Esophagus muscularis mucosa (tissue), 4 donors: ENCODE results near the gene AGPAT4. TPM values are rescaled to one million over a fixed set of nuclear protein-coding genes. Genes with fewer than 3 reads are reported as not detected.
A peak's percentile ranks its signal among the peaks of the same experiment; 100 is the strongest.

Source experiments
- DNase-seq: peaks from one replicate; pipeline ENCODE4 v3.0.0-alpha.2; 2017; ENCODE audit errors: extremely low spot score
- H3K27ac ChIP-seq, 4 donors: fragments of 200-600 bp; sonication (generic); replicated peaks in 1 of 4; 1 replicate in 3 of 4; 2 replicates in 1 of 4; pipeline ENCODE4 v1.5.1; 2016 to 2019; ENCODE audit warnings: mild to moderate bottlenecking in 1 of 4
- H3K27me3 ChIP-seq, 4 donors: fragments of 200-600 bp; sonication (generic); one replicate each; pipeline versions ENCODE4 v1.5.1 to v1.6.0; 2016 to 2019
- H3K36me3 ChIP-seq, 4 donors: fragments of 200-600 bp; sonication (generic); one replicate each; pipeline ENCODE4 v1.5.1; 2016 to 2019
- H3K4me1 ChIP-seq, 4 donors: fragments of 200-600 bp; sonication (generic); one replicate each; pipeline ENCODE4 v1.5.1; 2016 to 2019
- H3K4me3 ChIP-seq, 4 donors: fragments of 200-600 bp; sonication (generic); 1 replicate in 2 of 4; 2 replicates in 2 of 4; pipeline ENCODE4 v1.5.1; 2016 to 2019; ENCODE audit warnings: mild to moderate bottlenecking in 4 of 4, moderate library complexity in 1 of 4
- H3K9me3 ChIP-seq, 4 donors: fragments of 200-600 bp; sonication (generic); 1 replicate in 3 of 4; 2 replicates in 1 of 4; pipeline ENCODE4 v1.5.1; 2016 to 2019
- CTCF ChIP-seq, 3 experiments: fragments of 200-600 bp in 2 of 3; fragments of 450-650 bp in 1 of 3; sonication (generic) in 2 of 3; IDR thresholded peaks; one replicate each; pipeline ENCODE4 v1.5.1; 2017 to 2019; ENCODE audit warnings: antibody characterized with exemption in 3 of 3, mild to moderate bottlenecking in 2 of 3, moderate library complexity in 1 of 3
- EP300 ChIP-seq: sonication (generic); formaldehyde crosslinking; IDR thresholded peaks from one replicate; pipeline ENCODE4 v1.6.1; 2017; ENCODE audit warnings: antibody characterized with exemption
- POLR2A ChIP-seq: fragments of 450-650 bp; IDR thresholded peaks from one replicate; pipeline ENCODE4 v1.6.1; 2017; ENCODE audit warnings: antibody characterized with exemption, moderate library complexity, mild to moderate bottlenecking, low read depth
- POLR2AphosphoS5 ChIP-seq, 2 donors: sonication (generic); formaldehyde crosslinking; IDR thresholded peaks; one replicate each; pipeline ENCODE4 v1.6.1; 2017; ENCODE audit warnings: antibody characterized with exemption in 2 of 2
- WGBS: methylation state at CpG from one replicate; pipeline ENCODE4 v1.1.5; 2018; 5-methylcytosine and 5-hydroxymethylcytosine counted together
- intact Hi-C: fragments of 100-400 bp; cut with DNase I; formaldehyde crosslinking; loops from one replicate; pipeline ENCODE4 v1.15.1; 2023
- total RNA-seq, 4 donors: library from RNA; depleted of rRNA; stranded (reverse); fragments of >200 nt; gene quantifications; one replicate each; pipeline versions ENCODE4 v1.1.0 to v1.2.1, GENCODE V29; 2016

The AGPAT4 gene
- total RNA-seq, 4 donors from 2014 or later = 7.9 to 12.6 (median 10.0) TPM

- no peak overlapping the region for H3K4me3 ChIP-seq
- no peaks in the 10 kb centered on the region for H3K9me3 ChIP-seq
- intact Hi-C loops = no loop called here
- DNase-seq = peak; percentile 50
- no peaks in the 10 kb centered on the region for H3K27me3 ChIP-seq
- no peaks in the 10 kb centered on the region for H3K4me1 ChIP-seq
- no peak for TF ChIP-seq EP300
- TF ChIP-seq POLR2AphosphoS5 (IDR thresholded peaks at IDR 0.05) = no peak
- 93% methylated on average over 16 of the region's 16 CpGs for WGBS
- H3K27ac ChIP-seq = no peak overlapping the region
- no peaks in the 10 kb centered on the region for H3K36me3 ChIP-seq
These were observed 29.9 kb upstream of the AGPAT4 start for GRCh38 chr6:161303628-161304340.

- TF ChIP-seq POLR2A (no peak), POLR2AphosphoS5 (IDR thresholded peaks at IDR 0.05) (no peak), EP300 (no peak), CTCF (IDR thresholded peaks at IDR 0.05) (no peak)
- no peaks in the 10 kb centered on the region for H3K9me3 ChIP-seq
- no peaks in the 10 kb centered on the region for H3K36me3 ChIP-seq
- no peaks in the 10 kb centered on the region for H3K27me3 ChIP-seq
- WGBS = 91% methylated on average over 6 of the region's 6 CpGs
- no peak overlapping the region for H3K27ac ChIP-seq
- intact Hi-C loops = no loop called here
- no peak overlapping the region for H3K4me3 ChIP-seq
- no peaks in the 10 kb centered on the region for H3K4me1 ChIP-seq
- DNase-seq = peak; percentile 45
These were observed 29.1 kb upstream of the AGPAT4 start for GRCh38 chr6:161302949-161303348.

- 54% methylated on average over 2 of the region's 2 CpGs for WGBS
- peak; percentile 91 for DNase-seq
These were observed 27.5 kb upstream of the AGPAT4 start for GRCh38 chr6:161301338-161301737.

GRCh38 chr6:161300823-161301222, 27.0 kb upstream of the AGPAT4 start:
- intact Hi-C loops = no loop called here
- Histone ChIP-seq H3K27ac (no peak overlapping the region), H3K4me1 (no peaks in the 10 kb centered on the region), H3K36me3 (no peaks in the 10 kb centered on the region), H3K27me3 (no peaks in the 10 kb centered on the region), H3K4me3 (no peak overlapping the region), H3K9me3 (no peaks in the 10 kb centered on the region)
- no peak for TF ChIP-seq EP300
- no peak for TF ChIP-seq POLR2A
- DNase-seq = peak; percentile 14

More at GRCh38 chr6:161301338-161301737, 27.5 kb upstream of the AGPAT4 start:
- Histone ChIP-seq H3K27me3 (no peaks in the 10 kb centered on the region), H3K9me3 (no peaks in the 10 kb centered on the region), H3K36me3 (no peaks in the 10 kb centered on the region), H3K4me1 (no peaks in the 10 kb centered on the region), H3K27ac (no peak overlapping the region), H3K4me3 (no peak overlapping the region)
- TF ChIP-seq POLR2A (no peak), CTCF (IDR thresholded peaks at IDR 0.05) (no peak), POLR2AphosphoS5 (IDR thresholded peaks at IDR 0.05) (no peak), EP300 (no peak)
- intact Hi-C loops = no loop called here

GRCh38 chr6:161299726-161300125, 25.9 kb upstream of the AGPAT4 start:
- DNase-seq = no peak
- Histone ChIP-seq H3K4me1 (no peaks in the 10 kb centered on the region), H3K4me3 (no peak overlapping the region), H3K9me3 (no peaks in the 10 kb centered on the region), H3K27me3 (no peaks in the 10 kb centered on the region), H3K27ac (no peak overlapping the region), H3K36me3 (no peaks in the 10 kb centered on the region)
- no peak for TF ChIP-seq POLR2A
- no peak for TF ChIP-seq EP300
- TF ChIP-seq CTCF (IDR thresholded peaks at IDR 0.05) = no peak
- no peak for TF ChIP-seq POLR2AphosphoS5 (IDR thresholded peaks at IDR 0.05)
- WGBS = 96% methylated on average over 4 of the region's 4 CpGs
- intact Hi-C loops = no loop called here

- H3K4me3 ChIP-seq = no peak overlapping the region
- WGBS = 68% methylated on average over 1 of the region's 1 CpG
- intact Hi-C loops = no loop called here
These were observed 21.9 kb upstream of the AGPAT4 start for GRCh38 chr6:161295784-161296183.

More at GRCh38 chr6:161295784-161296183, 21.9 kb upstream of the AGPAT4 start:
- Histone ChIP-seq H3K27me3 (no peaks in the 10 kb centered on the region), H3K27ac (no peak overlapping the region), H3K36me3 (no peaks in the 10 kb centered on the region), H3K9me3 (no peaks in the 10 kb centered on the region), H3K4me1 (no peaks in the 10 kb centered on the region)
- TF ChIP-seq POLR2AphosphoS5 (IDR thresholded peaks at IDR 0.05) (no peak), EP300 (no peak), POLR2A (no peak), CTCF (IDR thresholded peaks at IDR 0.05) (no peak)
- no peak for DNase-seq
